SH-SY5Y (cell line): Measurements from ENCODE around the gene RNF113B.

Source experiments
- GATA2 ChIP-seq: IDR thresholded peaks from 2 replicates; pipeline ENCODE4 v1.6.1; 2011; ENCODE audit warnings: mild to moderate bottlenecking, low read depth, low read length
- GATA3 ChIP-seq: IDR thresholded peaks from 2 replicates; pipeline ENCODE4 v1.6.1; 2011; ENCODE audit warnings: low read depth, mild to moderate bottlenecking, low read length, moderate library complexity

GRCh38 chr13:98200211-98200878, 23.3 kb upstream of the RNF113B start:
- TF ChIP-seq GATA2 (no peak), GATA3 (no peak)
